Liver (tissue), 9 donors: ENCODE data around the gene BCAS4. TPM values are rescaled to one million over a fixed set of nuclear protein-coding genes. Genes with fewer than 3 reads are reported as not detected.

Experiments used
- DNase-seq: peaks from one replicate; pipeline ENCODE4 v3.0.0-alpha.2; 2017; ENCODE audit warnings: low spot score
- H3K27ac ChIP-seq, 2 donors: one replicate each; pipeline ENCODE4 v1.7.0; 2013; ENCODE audit warnings: inconsistent platforms in 2 of 2, low read length in 2 of 2, control low read depth in 1 of 2, low read depth in 1 of 2, mild to moderate bottlenecking in 1 of 2
- H3K27me3 ChIP-seq, 4 donors: one replicate each; pipeline versions ENCODE4 v1.6.1 to v1.7.0; 2013; ENCODE audit warnings: low read length in 3 of 4, inconsistent platforms in 1 of 4, mild to moderate bottlenecking in 1 of 4, moderate library complexity in 1 of 4; ENCODE audit not compliant: control insufficient read depth in 4 of 4, insufficient read depth in 4 of 4
- H3K36me3 ChIP-seq, 4 donors: one replicate each; pipeline versions ENCODE4 v1.6.1 to v1.7.0; 2013; ENCODE audit warnings: low read length in 3 of 4, mild to moderate bottlenecking in 3 of 4, low read depth in 1 of 4, moderate library complexity in 1 of 4; ENCODE audit not compliant: control insufficient read depth in 4 of 4, insufficient read depth in 3 of 4
- H3K4me1 ChIP-seq, 4 donors: one replicate each; pipeline versions ENCODE4 v1.6.1 to v1.7.0; 2013; ENCODE audit warnings: low read length in 3 of 4, mild to moderate bottlenecking in 3 of 4, moderate library complexity in 1 of 4; ENCODE audit not compliant: control insufficient read depth in 4 of 4, insufficient read depth in 4 of 4
- H3K4me3 ChIP-seq, 3 donors: one replicate each; pipeline versions ENCODE4 v1.6.1 to v1.7.0; 2013; ENCODE audit warnings: low read length in 3 of 3, control low read depth in 1 of 3, low read depth in 1 of 3, mild to moderate bottlenecking in 1 of 3
- H3K9ac ChIP-seq, 2 donors: one replicate each; pipeline ENCODE4 v1.7.0; 2013; ENCODE audit warnings: low read length in 2 of 2, mild to moderate bottlenecking in 2 of 2, moderate library complexity in 2 of 2, control low read depth in 1 of 2, low read depth in 1 of 2
- H3K9me3 ChIP-seq, 4 donors: one replicate each; pipeline versions ENCODE4 v1.6.1 to v1.7.0; 2013; ENCODE audit warnings: low read length in 3 of 4; ENCODE audit not compliant: control insufficient read depth in 4 of 4
- EGR1 ChIP-seq, 2 donors: IDR thresholded peaks; 2 replicates each; pipeline ENCODE4 v1.6.1; 2016 to 2018; ENCODE audit warnings: antibody characterized with exemption in 2 of 2, low read depth in 2 of 2
- FOXA1 ChIP-seq: IDR thresholded peaks from 2 replicates; pipeline ENCODE4 v1.6.1; 2016; ENCODE audit warnings: antibody characterized with exemption
- GABPA ChIP-seq, 2 donors: IDR thresholded peaks in 1 of 2; conservative IDR thresholded peaks in 1 of 2; 2 replicates each; pipeline ENCODE4 v1.6.1; 2016; ENCODE audit warnings: antibody characterized with exemption in 2 of 2, mild to moderate bottlenecking in 1 of 2, moderate library complexity in 1 of 2
- HNF4A ChIP-seq, 2 donors: conservative IDR thresholded peaks; 2 replicates each; pipeline ENCODE4 v1.6.1; 2016; ENCODE audit warnings: antibody characterized with exemption in 2 of 2, mild to moderate bottlenecking in 2 of 2
- HNF4G ChIP-seq: IDR thresholded peaks from 2 replicates; pipeline ENCODE4 v1.6.1; 2016; ENCODE audit warnings: antibody characterized with exemption
- JUND ChIP-seq, 2 donors: IDR thresholded peaks; 2 replicates each; pipeline ENCODE4 v1.6.1; 2016; ENCODE audit warnings: antibody characterized with exemption in 2 of 2
- MAX ChIP-seq: IDR thresholded peaks from 2 replicates; pipeline ENCODE4 v1.6.1; 2016; ENCODE audit warnings: antibody characterized with exemption
- NR2F2 ChIP-seq: IDR thresholded peaks from 2 replicates; pipeline ENCODE4 v1.6.1; 2016; ENCODE audit warnings: antibody characterized with exemption
- RAD21 ChIP-seq, 2 donors: IDR thresholded peaks; 2 replicates each; pipeline ENCODE4 v1.6.1; 2016; ENCODE audit warnings: antibody characterized with exemption in 2 of 2, mild to moderate bottlenecking in 2 of 2
- RXRA ChIP-seq, 2 donors: IDR thresholded peaks; 2 replicates each; pipeline ENCODE4 v1.6.1; 2017 to 2018; ENCODE audit warnings: antibody characterized with exemption in 2 of 2, mild to moderate bottlenecking in 1 of 2
- SP1 ChIP-seq: IDR thresholded peaks from 2 replicates; pipeline ENCODE4 v1.6.1; 2018; ENCODE audit warnings: antibody characterized with exemption, mild to moderate bottlenecking
- TAF1 ChIP-seq: conservative IDR thresholded peaks from 2 replicates; pipeline ENCODE4 v1.6.1; 2016; ENCODE audit warnings: antibody characterized with exemption, mild to moderate bottlenecking
- YY1 ChIP-seq: IDR thresholded peaks from 2 replicates; pipeline ENCODE4 v1.6.1; 2016; ENCODE audit warnings: antibody characterized with exemption, mild to moderate bottlenecking
- WGBS: extraction: QIAGEN DNeasy Blood & Tissue Kit; methylation state at CpG from one replicate; pipeline ENCODE4 v1.1.7; 2013; 5-methylcytosine and 5-hydroxymethylcytosine counted together
- polyA plus RNA-seq, 2 donors: library from polyadenylated mRNA; stranded (reverse) in 1 of 2; unstranded in 1 of 2; fragments of 200-250 nt in 1 of 2; fragments of >200 nt in 1 of 2; fragmentation: Nextera tagmentation in 1 of 2; extraction: Ambion mirVana in 1 of 2; gene quantifications; one replicate each; pipeline versions ENCODE4 v1.2.1 to v1.2.3, GENCODE V29; 2013 to 2015
- total RNA-seq, 2 donors: library from RNA; depleted of rRNA; stranded (reverse); fragments of >200 nt; gene quantifications; one replicate each; pipeline ENCODE4 v1.2.3, GENCODE V29; 2014
- TF ChIP-seq, protein P1 (sequence below): IDR thresholded peaks from 2 replicates; pipeline ENCODE4 v1.6.1; 2016; ENCODE audit warnings: antibody characterized with exemption
- TF ChIP-seq, protein P2 (sequence below): fragments of 150-350 bp; IDR thresholded peaks from 2 replicates; pipeline ENCODE4 v1.5.1; 2017; ENCODE audit warnings: improper control_type of control experiment, low read depth, low read length; ENCODE audit not compliant: missing input control
- TF ChIP-seq, protein P3 (sequence below): IDR thresholded peaks from 2 replicates; pipeline ENCODE4 v1.6.1; 2016; ENCODE audit warnings: antibody characterized with exemption
- TF ChIP-seq, protein P4 (sequence below): IDR thresholded peaks from 2 replicates; pipeline ENCODE4 v1.6.1; 2016; ENCODE audit warnings: antibody characterized with exemption, mild to moderate bottlenecking
- donor health status: healthy.
- donor health status: healthy.
- donor health status: healthy.
- donor health status: healthy.
- donor health status: healthy.

Gene BCAS4
- total and polyA plus RNA-seq, 4 donors: 0.25 to 0.50 (median 0.47) TPM

DNA sequence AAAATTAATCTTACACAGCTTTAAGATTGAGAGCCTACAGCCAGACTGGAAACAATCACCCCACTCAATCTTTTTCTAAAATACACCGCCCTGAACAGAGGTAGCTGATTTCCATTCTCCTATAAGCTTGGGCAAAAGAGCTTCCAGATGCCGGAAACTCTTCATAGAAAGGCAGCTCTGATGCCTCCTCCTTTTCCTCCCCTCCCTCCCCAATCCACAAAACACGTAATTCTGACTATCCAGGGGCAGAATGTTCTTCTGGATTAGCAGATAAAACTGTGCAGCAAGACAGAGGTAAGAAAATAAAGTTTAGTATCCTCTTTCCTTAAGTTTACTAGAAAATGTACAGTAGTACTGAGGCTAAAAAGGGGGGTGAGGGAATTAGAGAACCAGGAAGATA lies 120.6 kb downstream of the BCAS4 start:
- 76% methylated on average over 3 of the region's 3 CpGs for WGBS
- Histone ChIP-seq H3K36me3 (no peaks in the 10 kb centered on the region), H3K9ac (no peak overlapping the region), H3K4me3 (no peak overlapping the region), H3K4me1 (peaks cover 3 to 27% (median 19%) of the 10 kb centered on the region in 4 donors), H3K27ac (no peak overlapping the region), H3K27me3 (no peaks in the 10 kb centered on the region), H3K9me3 (no peaks in the 10 kb centered on the region)
- DNase-seq: no peak
- TF ChIP-seq, protein P1, sequence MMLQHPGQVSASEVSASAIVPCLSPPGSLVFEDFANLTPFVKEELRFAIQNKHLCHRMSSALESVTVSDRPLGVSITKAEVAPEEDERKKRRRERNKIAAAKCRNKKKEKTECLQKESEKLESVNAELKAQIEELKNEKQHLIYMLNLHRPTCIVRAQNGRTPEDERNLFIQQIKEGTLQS: no peak
- TF ChIP-seq, protein P2, sequence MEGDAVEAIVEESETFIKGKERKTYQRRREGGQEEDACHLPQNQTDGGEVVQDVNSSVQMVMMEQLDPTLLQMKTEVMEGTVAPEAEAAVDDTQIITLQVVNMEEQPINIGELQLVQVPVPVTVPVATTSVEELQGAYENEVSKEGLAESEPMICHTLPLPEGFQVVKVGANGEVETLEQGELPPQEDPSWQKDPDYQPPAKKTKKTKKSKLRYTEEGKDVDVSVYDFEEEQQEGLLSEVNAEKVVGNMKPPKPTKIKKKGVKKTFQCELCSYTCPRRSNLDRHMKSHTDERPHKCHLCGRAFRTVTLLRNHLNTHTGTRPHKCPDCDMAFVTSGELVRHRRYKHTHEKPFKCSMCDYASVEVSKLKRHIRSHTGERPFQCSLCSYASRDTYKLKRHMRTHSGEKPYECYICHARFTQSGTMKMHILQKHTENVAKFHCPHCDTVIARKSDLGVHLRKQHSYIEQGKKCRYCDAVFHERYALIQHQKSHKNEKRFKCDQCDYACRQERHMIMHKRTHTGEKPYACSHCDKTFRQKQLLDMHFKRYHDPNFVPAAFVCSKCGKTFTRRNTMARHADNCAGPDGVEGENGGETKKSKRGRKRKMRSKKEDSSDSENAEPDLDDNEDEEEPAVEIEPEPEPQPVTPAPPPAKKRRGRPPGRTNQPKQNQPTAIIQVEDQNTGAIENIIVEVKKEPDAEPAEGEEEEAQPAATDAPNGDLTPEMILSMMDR: no peak
- no peak for TF ChIP-seq RXRA (IDR thresholded peaks at IDR 0.05)
- no peak for TF ChIP-seq SP1
- TF ChIP-seq HNF4A (conservative IDR thresholded peaks at IDR 0.05): no peak

- no peak overlapping the region for H3K4me3 ChIP-seq
- H3K9me3 ChIP-seq: no peaks in the 10 kb centered on the region
- H3K27me3 ChIP-seq: no peaks in the 10 kb centered on the region
- 76% methylated on average over 5 of the region's 5 CpGs for WGBS
- TF ChIP-seq, protein P1: no peak
- TF ChIP-seq RXRA (IDR thresholded peaks at IDR 0.05): no peak
- TF ChIP-seq, protein P3, sequence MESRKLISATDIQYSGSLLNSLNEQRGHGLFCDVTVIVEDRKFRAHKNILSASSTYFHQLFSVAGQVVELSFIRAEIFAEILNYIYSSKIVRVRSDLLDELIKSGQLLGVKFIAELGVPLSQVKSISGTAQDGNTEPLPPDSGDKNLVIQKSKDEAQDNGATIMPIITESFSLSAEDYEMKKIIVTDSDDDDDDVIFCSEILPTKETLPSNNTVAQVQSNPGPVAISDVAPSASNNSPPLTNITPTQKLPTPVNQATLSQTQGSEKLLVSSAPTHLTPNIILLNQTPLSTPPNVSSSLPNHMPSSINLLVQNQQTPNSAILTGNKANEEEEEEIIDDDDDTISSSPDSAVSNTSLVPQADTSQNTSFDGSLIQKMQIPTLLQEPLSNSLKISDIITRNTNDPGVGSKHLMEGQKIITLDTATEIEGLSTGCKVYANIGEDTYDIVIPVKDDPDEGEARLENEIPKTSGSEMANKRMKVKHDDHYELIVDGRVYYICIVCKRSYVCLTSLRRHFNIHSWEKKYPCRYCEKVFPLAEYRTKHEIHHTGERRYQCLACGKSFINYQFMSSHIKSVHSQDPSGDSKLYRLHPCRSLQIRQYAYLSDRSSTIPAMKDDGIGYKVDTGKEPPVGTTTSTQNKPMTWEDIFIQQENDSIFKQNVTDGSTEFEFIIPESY: no peak
- no peak for DNase-seq
- H3K36me3 ChIP-seq: no peaks in the 10 kb centered on the region
- H3K9ac ChIP-seq: no peak overlapping the region
- peaks cover 3 to 27% (median 19%) of the 10 kb centered on the region in 4 donors for H3K4me1 ChIP-seq
- no peak overlapping the region for H3K27ac ChIP-seq
Observed at GRCh38 chr20:50916257-50916656, 121.4 kb downstream of the BCAS4 start.

- no peaks in the 10 kb centered on the region for H3K27me3 ChIP-seq
- 79% methylated on average over 3 of the region's 3 CpGs for WGBS
- no peak for TF ChIP-seq HNF4A (conservative IDR thresholded peaks at IDR 0.05)
- TF ChIP-seq EGR1 (IDR thresholded peaks at IDR 0.05; ENCODE audit: low read depth in 2 of 2): no peak
- TF ChIP-seq FOXA1: no peak
- no peak for TF ChIP-seq SP1
- TF ChIP-seq RXRA (IDR thresholded peaks at IDR 0.05): no peak
- TF ChIP-seq, protein P4, sequence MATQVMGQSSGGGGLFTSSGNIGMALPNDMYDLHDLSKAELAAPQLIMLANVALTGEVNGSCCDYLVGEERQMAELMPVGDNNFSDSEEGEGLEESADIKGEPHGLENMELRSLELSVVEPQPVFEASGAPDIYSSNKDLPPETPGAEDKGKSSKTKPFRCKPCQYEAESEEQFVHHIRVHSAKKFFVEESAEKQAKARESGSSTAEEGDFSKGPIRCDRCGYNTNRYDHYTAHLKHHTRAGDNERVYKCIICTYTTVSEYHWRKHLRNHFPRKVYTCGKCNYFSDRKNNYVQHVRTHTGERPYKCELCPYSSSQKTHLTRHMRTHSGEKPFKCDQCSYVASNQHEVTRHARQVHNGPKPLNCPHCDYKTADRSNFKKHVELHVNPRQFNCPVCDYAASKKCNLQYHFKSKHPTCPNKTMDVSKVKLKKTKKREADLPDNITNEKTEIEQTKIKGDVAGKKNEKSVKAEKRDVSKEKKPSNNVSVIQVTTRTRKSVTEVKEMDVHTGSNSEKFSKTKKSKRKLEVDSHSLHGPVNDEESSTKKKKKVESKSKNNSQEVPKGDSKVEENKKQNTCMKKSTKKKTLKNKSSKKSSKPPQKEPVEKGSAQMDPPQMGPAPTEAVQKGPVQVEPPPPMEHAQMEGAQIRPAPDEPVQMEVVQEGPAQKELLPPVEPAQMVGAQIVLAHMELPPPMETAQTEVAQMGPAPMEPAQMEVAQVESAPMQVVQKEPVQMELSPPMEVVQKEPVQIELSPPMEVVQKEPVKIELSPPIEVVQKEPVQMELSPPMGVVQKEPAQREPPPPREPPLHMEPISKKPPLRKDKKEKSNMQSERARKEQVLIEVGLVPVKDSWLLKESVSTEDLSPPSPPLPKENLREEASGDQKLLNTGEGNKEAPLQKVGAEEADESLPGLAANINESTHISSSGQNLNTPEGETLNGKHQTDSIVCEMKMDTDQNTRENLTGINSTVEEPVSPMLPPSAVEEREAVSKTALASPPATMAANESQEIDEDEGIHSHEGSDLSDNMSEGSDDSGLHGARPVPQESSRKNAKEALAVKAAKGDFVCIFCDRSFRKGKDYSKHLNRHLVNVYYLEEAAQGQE: no peak
- no peak for TF ChIP-seq RAD21 (IDR thresholded peaks at IDR 0.05)
- TF ChIP-seq HNF4G: no peak
- no peak for TF ChIP-seq GABPA (IDR thresholded peaks at IDR 0.05 in 1 of 2, conservative IDR thresholded peaks at IDR 0.05 in 1 of 2)
- TF ChIP-seq MAX: no peak
- no peak for TF ChIP-seq JUND (IDR thresholded peaks at IDR 0.05)
- no peak for TF ChIP-seq NR2F2
- TF ChIP-seq, protein P2: no peak
- TF ChIP-seq YY1: no peak
- TF ChIP-seq TAF1: no peak
- no peak overlapping the region for H3K4me3 ChIP-seq
- no peak for DNase-seq
- no peaks in the 10 kb centered on the region for H3K9me3 ChIP-seq
- H3K36me3 ChIP-seq: no peaks in the 10 kb centered on the region
- H3K9ac ChIP-seq: no peak overlapping the region
- no peak overlapping the region for H3K27ac ChIP-seq
- peaks cover 3 to 28% (median 15%) of the 10 kb centered on the region in 4 donors for H3K4me1 ChIP-seq
Observed at GRCh38 chr20:50916934-50917333, 122.1 kb downstream of the BCAS4 start.
